Heart left ventricle (tissue), 13 donors: Measurements from ENCODE around the gene LGR5.

Experiments used
- CTCF ChIP-seq, 12 donors: fragments of 200-600 bp; sonication (generic) in 4 of 12; IDR thresholded peaks; one replicate each; pipeline versions ENCODE4 v1.5.0 to v1.8.0; 2018 to 2022; ENCODE audit warnings: antibody characterized with exemption in 12 of 12, mild to moderate bottlenecking in 5 of 12
- POLR2A ChIP-seq, 2 donors: fragments of 450-650 bp; IDR thresholded peaks; one replicate each; pipeline ENCODE4 v1.6.1; 2017; ENCODE audit warnings: antibody characterized with exemption in 2 of 2, mild to moderate bottlenecking in 2 of 2, moderate library complexity in 2 of 2
- donor health status: ischemic (EF 13 %, LVEDD 7.1; RV severe dilation, severe dysfunction).
- donor health status: DM: no; HTN: yes; CAD: no.
- donor health status: DM: no; HTN: no; CAD: no.
- donor health status: ischemic (EF 25% LVEDD 6.9; RV normal size, moderate dysfunction).
- donor health status: ischemic (EF 25% LVEDD 5.7; RV mildly dilated, moderate dysfunction).
- donor health status: ischemic (EF 35%, LVEDD 5.7; RV mildly dilated, moderate dysfunction).
- donor health status: nonischemic (EF 11% LVEDD 7.7; RV severe dilation, severe dysfunction).
- donor health status: DM: yes; HTN: yes; CAD: no.
- donor health status: PGD.
- donor health status: ischemic (EF 29% LVEDD 5.4; RV normal size, mild dysfunction).
- donor health status: nonischemic (EF 23%, LVEDD 6.1; RV moderate dilation, normal function).

DNA sequence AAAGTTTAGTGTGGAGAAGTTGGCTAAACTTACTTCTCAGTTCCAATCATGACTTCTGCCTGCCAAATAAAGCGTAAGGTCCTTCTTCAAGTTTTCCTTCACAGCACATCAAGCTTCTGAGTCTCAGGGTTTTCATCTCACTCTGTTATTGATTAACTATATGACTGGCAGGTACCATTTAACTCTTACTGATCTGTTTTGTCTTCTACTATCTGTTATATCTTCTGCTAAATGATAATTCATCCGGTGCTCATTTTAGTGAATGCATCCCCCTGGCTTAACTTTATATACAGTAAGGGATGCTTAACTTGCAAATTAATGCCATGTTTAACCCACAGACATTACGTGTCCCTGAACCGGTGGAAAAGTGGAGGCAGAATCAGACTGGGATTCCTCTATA is 20.7 kb downstream of the LGR5 start:
- TF ChIP-seq POLR2A (IDR thresholded peaks at IDR 0.05) (no peak), CTCF (IDR thresholded peaks at IDR 0.05) (no peak)
